HG02759 (cell line): ENCODE results near the gene PRR33.

ENCODE experiments used
- ATAC-seq: cut with Tn5 transposase; IDR thresholded peaks from one replicate; pipeline ENCODE4 v1.9.1; 2021; ENCODE audit warnings: mild to moderate bottlenecking, moderate library complexity; ENCODE audit not compliant: unreplicated experiment

The PRR33 gene

DNA sequence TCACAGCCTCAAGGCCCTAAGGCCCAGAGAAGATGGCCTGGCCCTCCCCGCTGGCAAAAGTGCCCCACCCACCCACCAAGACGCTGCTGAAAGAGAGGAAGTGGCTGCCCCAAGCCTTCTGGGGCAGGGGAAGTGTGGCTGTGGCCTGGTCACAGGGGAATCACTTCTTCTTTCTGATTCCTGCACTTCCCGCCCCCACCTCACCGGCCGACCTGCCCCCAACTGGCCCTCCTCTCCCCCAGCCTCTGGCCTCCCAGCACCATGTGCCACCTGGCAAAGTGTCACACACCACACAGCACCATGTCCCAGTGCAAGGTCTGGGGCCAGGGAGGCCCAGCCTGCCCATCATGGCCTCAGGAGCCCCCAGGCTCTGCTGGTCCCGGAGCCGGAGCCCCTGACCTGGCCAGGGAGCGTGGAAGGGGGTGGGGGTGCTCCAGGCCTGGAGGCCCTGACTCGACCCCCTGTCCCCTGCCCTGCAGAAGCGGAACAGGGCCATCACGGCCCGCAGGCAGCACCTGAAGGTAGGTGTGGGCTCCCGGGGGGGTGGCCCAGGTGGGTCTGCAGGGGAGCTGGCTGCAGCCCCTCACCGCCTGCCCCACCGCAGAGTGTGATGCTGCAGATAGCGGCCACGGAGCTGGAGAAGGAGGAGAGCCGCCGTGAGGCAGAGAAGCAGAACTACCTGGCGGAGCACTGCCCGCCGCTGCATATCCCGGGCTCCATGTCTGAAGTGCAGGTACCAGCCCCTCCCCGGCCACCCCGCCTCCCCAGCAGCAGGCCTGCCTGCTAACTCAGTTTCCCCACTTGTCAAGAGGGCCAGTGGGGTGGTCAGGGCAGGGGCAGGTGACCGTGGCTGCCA lies 51.5 kb downstream of the PRR33 start:
- peak; percentile 50 for ATAC-seq

DNA sequence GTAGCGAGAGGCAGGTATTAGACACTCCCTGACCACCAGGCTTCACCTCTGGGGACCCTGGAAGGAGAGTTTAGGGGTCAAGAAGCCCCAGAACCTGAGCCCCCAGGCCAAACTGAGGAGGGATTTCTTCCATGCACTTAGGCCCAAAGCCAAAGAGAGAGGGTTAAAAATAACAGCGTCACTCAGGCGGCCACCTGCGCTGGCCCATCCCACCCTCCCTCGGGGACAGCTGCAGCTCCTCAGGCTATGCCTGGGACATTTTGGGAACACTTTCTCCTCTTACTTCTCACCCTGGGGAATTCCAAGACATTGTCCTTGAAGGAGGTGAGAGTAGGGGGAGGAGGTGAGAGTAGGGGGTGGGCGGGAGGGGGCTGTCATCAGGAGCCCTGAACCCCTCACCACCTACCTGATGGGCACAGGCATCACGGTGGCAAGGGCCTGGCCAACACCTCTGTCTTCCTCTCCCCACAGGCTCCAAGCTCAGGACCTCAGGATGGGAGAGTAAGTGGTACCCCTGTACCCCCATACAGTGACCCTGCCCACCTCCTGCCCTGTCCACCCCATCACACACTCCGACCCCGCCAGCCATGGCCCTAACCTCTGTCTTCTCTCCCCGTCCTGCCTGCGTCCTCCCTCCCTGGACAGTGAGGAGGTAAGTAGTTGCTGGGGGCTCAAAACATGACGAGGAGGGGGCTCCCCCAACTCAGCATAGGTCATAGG lies 52.3 kb downstream of the PRR33 start:
- no peak for ATAC-seq

DNA sequence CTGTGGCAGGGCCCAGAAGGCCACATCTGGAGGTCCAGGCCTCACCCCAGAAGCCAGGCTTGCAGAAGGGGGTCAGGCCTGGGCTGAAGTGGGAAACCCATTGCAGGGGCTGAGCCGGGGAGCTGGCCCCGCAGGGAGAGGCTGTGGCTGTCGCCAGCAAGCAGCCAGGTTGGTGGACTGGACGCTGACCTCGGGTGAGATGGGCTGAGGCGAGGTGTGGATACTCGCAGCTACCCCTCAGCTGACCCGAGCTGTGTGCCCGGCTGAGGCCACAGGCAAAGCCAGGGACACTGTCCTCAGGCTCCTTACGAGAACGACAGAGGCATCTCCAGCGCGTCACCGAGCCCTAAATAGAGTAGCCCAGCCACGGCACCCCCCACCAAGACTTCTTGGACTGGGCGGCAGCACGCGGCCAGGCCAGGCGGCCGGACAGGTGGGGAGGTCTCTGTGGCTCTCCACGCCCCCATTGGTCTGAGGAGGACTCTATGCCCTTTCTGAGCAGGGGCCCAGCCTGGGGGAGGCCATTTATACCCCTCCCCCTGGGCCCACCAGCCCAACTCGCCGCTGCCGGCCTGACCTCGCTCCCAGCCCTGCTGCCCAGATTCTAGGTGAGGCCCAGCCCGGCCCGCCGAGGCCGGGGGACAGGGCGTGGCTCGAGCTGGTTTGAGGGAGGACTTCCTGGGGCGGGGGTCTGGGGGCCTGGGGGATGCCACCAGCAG lies 53.1 kb downstream of the PRR33 start, which contains the start of gene TNNI2:
TNNI2 (plus strand) TSS at position 556 of the 719 bp plus-strand sequence. CDS start 716 bp downstream, outside the sequence.
- ATAC-seq = no peak
